Pancreas (tissue), 10 donors: ENCODE measurements around the gene BHLHA15. TPM values are rescaled to one million over a fixed set of nuclear protein-coding genes. Genes with fewer than 3 reads are reported as not detected.

Source experiments
- ATAC-seq, 4 donors: fragments of 200-7000 bp; cut with Tn5 transposase; one replicate each; pipeline versions ENCODE4 v1.8.0 to v1.9.1; 2020; ENCODE audit warnings: mild to moderate bottlenecking in 4 of 4, moderate library complexity in 4 of 4
- DNase-seq, 6 donors: peaks; one replicate each; pipeline ENCODE4 v3.0.0-alpha.2; 2020
- FAIRE-seq: peaks from 2 replicates; lab custom pipeline; 2012; peaks lifted over from hg19 to GRCh38; lab: Jason Lieb, UNC
- H3K27ac ChIP-seq, 4 donors: fragments of 200-600 bp; sonication (generic); 1 replicate in 3 of 4; 2 replicates in 1 of 4; pipeline versions ENCODE4 v1.5.0 to v1.8.0; 2020
- H3K27me3 ChIP-seq, 4 donors: fragments of 200-600 bp; one replicate each; pipeline ENCODE4 v1.8.0; 2021
- H3K36me3 ChIP-seq, 3 donors: fragments of 200-600 bp; sonication (generic) in 1 of 3; one replicate each; pipeline versions ENCODE4 v1.5.0 to v1.8.0; 2020 to 2021
- H3K4me1 ChIP-seq, 3 donors: fragments of 200-600 bp; one replicate each; pipeline ENCODE4 v1.8.0; 2021
- H3K4me3 ChIP-seq, 4 donors: fragments of 200-600 bp; sonication (generic) in 2 of 4; one replicate each; pipeline versions ENCODE4 v1.5.0 to v1.8.0; 2020 to 2021
- H3K9me3 ChIP-seq, 4 donors: fragments of 200-600 bp; one replicate each; pipeline ENCODE4 v1.8.0; 2021
- WGBS, 2 donors: extraction: QIAGEN DNeasy Blood & Tissue Kit; methylation state at CpG; one replicate each; pipeline ENCODE4 v1.1.7; 2013; 5-methylcytosine and 5-hydroxymethylcytosine counted together
- intact Hi-C, 3 donors: fragments of 100-400 bp; cut with DNase I; formaldehyde crosslinking; loops; one replicate each; pipeline versions ENCODE4 v1.11.1 to v1.14.2; 2022
- polyA plus RNA-seq, 2 donors: library from polyadenylated mRNA; stranded (reverse); fragments of 200-250 nt; gene quantifications; one replicate each; pipeline ENCODE4 v1.2.3, GENCODE V29; 2013
- total RNA-seq, 6 donors: library from RNA; stranded (reverse); fragmentation: NEBNext Ultra II Directional in 4 of 6; extraction: Animal tissue kit (Norgen Biotek cat#: 25700) in 4 of 6; gene quantifications; one replicate each; pipeline versions ENCODE4 v1.2.1 to v1.2.4, GENCODE V29; 2021 to 2023
- TF ChIP-seq, protein P1 (sequence below), 4 donors: fragments of 200-600 bp; sonication (generic) in 3 of 4; IDR thresholded peaks; one replicate each; pipeline versions ENCODE4 v1.5.0 to v1.8.0; 2021; ENCODE audit warnings: antibody characterized with exemption in 4 of 4
- donor health status: healthy with polysubstance abuse.
- donor health status: DM: no; HTN: no; CAD: no; lungs with moderate emphysema.
- donor health status: DM: no; HTN: no; CAD: no.
- donor health status: control.
- donor health status: control.
- donor health status: Bipolar disorder and iron deficiency.
- donor health status: DM: yes; HTN: yes; CAD: no.
- donor health status: DM: no; HTN: no; CAD: no.
- donor health status: DM: no; HTN: no; CAD: no.
- donor health status: DM: yes; HTN: yes; CAD: no.

The BHLHA15 gene
- total and polyA plus RNA-seq, 8 donors: 32.5 to 405 (median 105) TPM

DNA sequence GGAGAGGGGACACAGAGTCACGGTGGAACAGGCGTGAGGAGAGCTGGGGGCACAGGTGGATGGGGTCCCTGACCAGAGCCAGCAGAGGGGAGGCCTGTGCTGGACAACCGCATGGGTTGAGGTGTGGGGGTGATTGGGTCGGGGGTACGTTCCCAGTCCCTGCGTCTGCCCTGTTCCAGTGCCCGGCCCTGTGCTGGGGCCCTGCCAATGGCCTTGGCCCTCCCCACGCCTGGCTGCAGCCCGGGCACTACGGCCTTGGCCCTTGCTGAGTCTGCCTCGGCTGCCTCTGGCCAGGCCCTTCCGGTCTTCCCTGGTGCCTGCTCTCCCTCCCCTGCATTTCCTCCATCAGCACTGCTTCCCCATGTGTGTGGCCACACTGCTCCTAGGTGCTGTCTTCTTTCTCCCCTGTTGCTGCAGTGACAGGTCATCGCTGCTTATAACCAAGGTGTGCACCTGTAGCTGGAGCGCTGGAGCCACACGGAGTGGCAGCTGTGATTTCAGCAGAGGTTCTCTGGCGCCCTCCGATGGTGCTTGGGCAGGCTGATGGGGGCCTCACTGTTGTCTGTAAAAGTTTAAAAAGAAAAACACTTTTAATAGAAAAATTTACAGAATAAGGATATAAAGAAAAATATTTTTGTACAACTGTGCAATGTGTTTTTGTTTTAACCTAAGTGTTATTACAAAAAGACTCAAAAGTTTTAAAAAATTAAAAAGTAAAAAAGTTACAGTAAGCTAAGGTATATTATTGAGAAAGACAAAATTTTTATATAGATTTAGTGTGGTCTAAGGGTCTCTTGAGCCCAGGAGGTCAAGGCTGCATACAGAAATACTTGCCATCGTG lies 45.2 kb upstream of the BHLHA15 start:
- H3K27ac ChIP-seq: no peak overlapping the region
- peak; percentile 59 to 84 (median 76) for DNase-seq
- intact Hi-C loops: loop anchor here (2.0 to 10.0 kb wide), 4 partner anchors 54 to 145 kb away; no protein-coding TSS in a partner anchor
- H3K9me3 ChIP-seq: no peaks in the 10 kb centered on the region
- peaks cover 9 to 30% (median 10%) of the 10 kb centered on the region in 3 donors for H3K4me1 ChIP-seq
- H3K4me3 ChIP-seq: no peak overlapping the region
- H3K36me3 ChIP-seq: no peaks in the 10 kb centered on the region
- FAIRE-seq: no peak
- WGBS, 2 donors: 31 to 32% methylated on average over 17 to 18 of the region's 18 CpGs
- ATAC-seq: peak; percentile 56 to 78 (median 73)
- H3K27me3 ChIP-seq: no peaks in the 10 kb centered on the region
- TF ChIP-seq, protein P1, sequence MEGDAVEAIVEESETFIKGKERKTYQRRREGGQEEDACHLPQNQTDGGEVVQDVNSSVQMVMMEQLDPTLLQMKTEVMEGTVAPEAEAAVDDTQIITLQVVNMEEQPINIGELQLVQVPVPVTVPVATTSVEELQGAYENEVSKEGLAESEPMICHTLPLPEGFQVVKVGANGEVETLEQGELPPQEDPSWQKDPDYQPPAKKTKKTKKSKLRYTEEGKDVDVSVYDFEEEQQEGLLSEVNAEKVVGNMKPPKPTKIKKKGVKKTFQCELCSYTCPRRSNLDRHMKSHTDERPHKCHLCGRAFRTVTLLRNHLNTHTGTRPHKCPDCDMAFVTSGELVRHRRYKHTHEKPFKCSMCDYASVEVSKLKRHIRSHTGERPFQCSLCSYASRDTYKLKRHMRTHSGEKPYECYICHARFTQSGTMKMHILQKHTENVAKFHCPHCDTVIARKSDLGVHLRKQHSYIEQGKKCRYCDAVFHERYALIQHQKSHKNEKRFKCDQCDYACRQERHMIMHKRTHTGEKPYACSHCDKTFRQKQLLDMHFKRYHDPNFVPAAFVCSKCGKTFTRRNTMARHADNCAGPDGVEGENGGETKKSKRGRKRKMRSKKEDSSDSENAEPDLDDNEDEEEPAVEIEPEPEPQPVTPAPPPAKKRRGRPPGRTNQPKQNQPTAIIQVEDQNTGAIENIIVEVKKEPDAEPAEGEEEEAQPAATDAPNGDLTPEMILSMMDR (IDR thresholded peaks at IDR 0.05): peak in 3 of 4 donors; percentile 54 to 55 (median 55)

DNA sequence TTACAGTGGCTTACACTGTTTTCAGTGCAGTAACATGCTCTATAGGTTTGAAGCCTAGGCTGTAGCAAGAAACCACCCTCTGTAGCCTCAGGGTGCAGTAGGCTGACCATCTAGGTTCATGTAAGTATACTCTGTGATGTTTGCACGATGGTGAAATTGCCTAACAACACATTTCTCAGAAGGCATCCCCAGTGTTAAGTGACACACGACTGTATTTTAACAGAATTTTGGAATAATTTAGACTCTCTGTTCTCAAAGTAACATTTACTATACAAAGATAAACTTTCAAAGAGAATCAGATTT lies 44.6 kb upstream of the BHLHA15 start:
- no peaks in the 10 kb centered on the region for H3K36me3 ChIP-seq
- H3K27ac ChIP-seq: no peak overlapping the region
- WGBS, 2 donors: 69 to 70% methylated on average over 2 of the region's 2 CpGs
- H3K4me3 ChIP-seq: no peak overlapping the region
- FAIRE-seq (no peak), ATAC-seq (no peak), DNase-seq (no peak)
- no peaks in the 10 kb centered on the region for H3K27me3 ChIP-seq
- TF ChIP-seq, protein P1 (IDR thresholded peaks at IDR 0.05): no peak
- H3K4me1 ChIP-seq: peaks cover 14 to 34% (median 15%) of the 10 kb centered on the region in 3 donors
- intact Hi-C loops: loop anchor here (2.0 to 10.0 kb wide), 4 partner anchors 54 to 146 kb away; no protein-coding TSS in a partner anchor
- H3K9me3 ChIP-seq: no peaks in the 10 kb centered on the region

DNA sequence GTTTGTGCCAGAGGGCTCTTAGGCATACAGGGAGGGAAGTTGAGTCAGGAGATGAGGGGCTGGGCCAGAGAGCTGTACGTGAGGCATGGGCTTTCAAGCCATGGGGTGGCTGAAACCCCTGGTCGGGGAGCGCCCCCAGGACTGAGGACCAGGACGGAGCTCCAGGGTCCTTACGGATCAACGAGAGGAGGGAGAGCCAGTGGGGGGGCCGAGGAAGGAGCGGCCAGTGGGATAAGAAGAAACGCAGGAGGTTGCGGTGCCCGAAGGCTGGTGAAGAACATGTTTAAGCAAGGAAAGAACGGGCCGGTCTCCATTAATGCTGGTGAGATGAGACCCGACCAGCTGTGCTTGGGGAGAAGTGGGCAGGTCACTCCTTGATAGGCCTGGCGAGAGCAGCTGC lies 43.6 kb upstream of the BHLHA15 start:
- H3K4me1 ChIP-seq: peaks cover 24 to 45% (median 24%) of the 10 kb centered on the region in 3 donors
- H3K36me3 ChIP-seq: no peaks in the 10 kb centered on the region
- FAIRE-seq (no peak), ATAC-seq (no peak), DNase-seq (peak in 1 of 6 donors; percentile 68)
- H3K4me3 ChIP-seq: no peak overlapping the region
- WGBS, 2 donors: 88 to 89% methylated on average over 14 to 15 of the region's 15 CpGs
- H3K27me3 ChIP-seq: no peaks in the 10 kb centered on the region
- TF ChIP-seq, protein P1 (IDR thresholded peaks at IDR 0.05): no peak
- intact Hi-C loops: loop anchor here (2.0 to 10.0 kb wide), 4 partner anchors 55 to 147 kb away; no protein-coding TSS in a partner anchor
- no peak overlapping the region for H3K27ac ChIP-seq
- no peaks in the 10 kb centered on the region for H3K9me3 ChIP-seq

GRCh38 chr7:98168181-98168903 lies 42.9 kb upstream of the BHLHA15 start:
- WGBS, 2 donors: 55 to 58% methylated on average over 17 of the region's 17 CpGs
- DNase-seq: peak in 4 of 6 donors; percentile 64 to 77 (median 72)
- H3K36me3 ChIP-seq: no peaks in the 10 kb centered on the region

More at GRCh38 chr7:98168181-98168903, 42.9 kb upstream of the BHLHA15 start:
- Histone ChIP-seq H3K4me1 (peaks cover 25 to 51% (median 31%) of the 10 kb centered on the region in 3 donors), H3K27me3 (no peaks in the 10 kb centered on the region), H3K4me3 (no peak overlapping the region), H3K9me3 (no peaks in the 10 kb centered on the region), H3K27ac (peak overlapping the region in 1 of 4 donors; percentile 75)
- ATAC-seq (peak; percentile 69 to 81 (median 72)), FAIRE-seq (peak; percentile 69)
- intact Hi-C loops: loop anchor here (5.0 to 10.0 kb wide), 3 partner anchors 56 to 144 kb away; no protein-coding TSS in a partner anchor
- TF ChIP-seq, protein P1 (IDR thresholded peaks at IDR 0.05): peak; percentile 58 to 81 (median 74)
